Astrocyte (in vitro differentiated cells and primary cell): ENCODE results near the gene RPUSD3. TPM values are rescaled to one million over a fixed set of nuclear protein-coding genes. Genes with fewer than 3 reads are reported as not detected.
A peak's percentile ranks its signal among the peaks of the same experiment; 100 is the strongest.

Experiments used
- DNase-seq: peaks from one replicate; pipeline ENCODE4 v3.0.0-alpha.2; 2010; ENCODE audit warnings: low read depth
- FAIRE-seq: peaks from 2 replicates; lab custom pipeline; 2011; peaks lifted over from hg19 to GRCh38; lab: Jason Lieb, UNC
- H2AFZ ChIP-seq: 2 replicates; pipeline ENCODE4 v1.6.0; 2012; ENCODE audit warnings: low read depth, low read length, inconsistent platforms
- H3K27ac ChIP-seq: 2 replicates; pipeline ENCODE4 v1.5.1; 2011; ENCODE audit warnings: low read depth, low read length, inconsistent platforms
- H3K27me3 ChIP-seq: 2 replicates; pipeline ENCODE4 v1.6.0; 2011; ENCODE audit warnings: low read length, inconsistent platforms; ENCODE audit not compliant: insufficient read depth
- H3K36me3 ChIP-seq: 2 replicates; pipeline ENCODE4 v1.5.1; 2011; ENCODE audit warnings: low read length, inconsistent platforms; ENCODE audit not compliant: insufficient read depth
- H3K4me1 ChIP-seq: 2 replicates; pipeline ENCODE4 v1.5.1; 2011; ENCODE audit warnings: low read length, inconsistent platforms; ENCODE audit not compliant: insufficient read depth
- H3K4me2 ChIP-seq: 2 replicates; pipeline ENCODE4 v1.6.0; 2012; ENCODE audit warnings: low read length, inconsistent platforms
- H3K4me3 ChIP-seq: 2 replicates; pipeline ENCODE4 v1.5.1; 2011; ENCODE audit warnings: low read depth, mild to moderate bottlenecking, low read length, inconsistent platforms; ENCODE audit not compliant: insufficient read depth
- H3K79me2 ChIP-seq: 2 replicates; pipeline ENCODE4 v1.6.0; 2012; ENCODE audit warnings: mild to moderate bottlenecking, low read length, inconsistent platforms; ENCODE audit not compliant: insufficient read depth
- H3K9ac ChIP-seq: 2 replicates; pipeline ENCODE4 v1.6.0; 2012; ENCODE audit warnings: mild to moderate bottlenecking, low read length, inconsistent platforms
- H3K9me3 ChIP-seq: 2 replicates; pipeline ENCODE4 v1.5.1; 2012; ENCODE audit warnings: low read depth, mild to moderate bottlenecking, low read length, inconsistent platforms; ENCODE audit not compliant: insufficient read depth
- H4K20me1 ChIP-seq: 2 replicates; pipeline ENCODE4 v1.6.0; 2012; ENCODE audit warnings: low read length, inconsistent platforms; ENCODE audit not compliant: insufficient read depth
- H3K27ac Mint-ChIP-seq: one replicate; pipeline ENCODE4 v1.8.0; 2021; ENCODE audit warnings: mild to moderate bottlenecking, mixed read lengths; ENCODE audit not compliant: unreplicated experiment
- H3K27me3 Mint-ChIP-seq: one replicate; pipeline ENCODE4 v1.8.0; 2021; ENCODE audit warnings: low read depth, mixed read lengths; ENCODE audit not compliant: unreplicated experiment
- H3K36me3 Mint-ChIP-seq: one replicate; pipeline ENCODE4 v1.8.0; 2021; ENCODE audit warnings: low read depth, mixed read lengths; ENCODE audit not compliant: unreplicated experiment
- H3K4me1 Mint-ChIP-seq: one replicate; pipeline ENCODE4 v1.8.0; 2021; ENCODE audit warnings: low read depth, mixed read lengths; ENCODE audit not compliant: unreplicated experiment
- H3K4me3 Mint-ChIP-seq: one replicate; pipeline ENCODE4 v1.8.0; 2021; ENCODE audit warnings: mild to moderate bottlenecking, moderate library complexity, mixed read lengths; ENCODE audit not compliant: unreplicated experiment
- H3K9me3 Mint-ChIP-seq: one replicate; pipeline ENCODE4 v1.8.0; 2021; ENCODE audit warnings: mild to moderate bottlenecking, mixed read lengths; ENCODE audit not compliant: unreplicated experiment
- CTCF ChIP-seq: IDR thresholded peaks from 2 replicates; pipeline ENCODE4 v1.5.1; 2011; ENCODE audit warnings: low read depth, mild to moderate bottlenecking, inconsistent platforms, low read length, moderate library complexity; ENCODE audit not compliant: insufficient read depth
- EZH2 ChIP-seq: IDR thresholded peaks from 2 replicates; pipeline ENCODE4 v1.6.1; 2012; ENCODE audit warnings: mild to moderate bottlenecking, low read length, inconsistent platforms; ENCODE audit not compliant: insufficient read depth
- total RNA-seq: library from RNA; stranded (reverse); gene quantifications from 2 replicates; pipeline ENCODE4 v1.2.1, GENCODE V29; 2021

RPUSD3 gene
- total RNA-seq, 1 donor from 2014 or later, result 35.4 TPM

DNA sequence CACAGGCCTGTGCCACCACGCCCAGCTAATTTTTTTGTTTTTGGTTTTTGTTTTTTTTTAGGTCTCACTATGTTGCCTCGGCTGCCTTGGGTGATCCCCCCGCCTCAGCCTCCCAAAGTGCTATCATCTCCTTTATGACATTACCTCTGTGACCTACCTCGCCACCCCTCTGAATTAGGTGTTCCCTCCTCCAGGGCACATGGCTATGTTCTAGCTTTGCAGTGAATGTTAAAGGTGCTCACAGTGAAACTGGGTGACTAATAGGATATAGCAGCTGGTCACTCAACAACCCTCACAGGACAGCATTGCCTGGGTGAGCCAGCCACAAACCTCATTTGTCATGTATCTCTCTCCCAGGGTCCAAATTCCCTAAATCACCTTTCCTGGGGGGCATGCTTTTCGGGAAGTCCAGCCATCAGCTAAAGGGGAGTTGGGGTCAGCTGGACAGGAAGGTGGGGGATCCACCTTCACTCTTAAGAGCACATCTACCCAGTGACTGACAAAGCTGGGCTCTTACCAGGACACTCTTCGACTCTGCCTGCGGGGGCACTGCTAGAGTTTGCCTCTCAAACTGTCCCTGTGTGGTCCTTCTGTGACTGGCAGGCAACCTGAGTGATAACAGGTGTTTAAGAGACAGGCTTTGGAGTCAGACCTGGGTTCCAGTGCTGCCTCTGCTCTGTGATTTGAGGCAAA lies 35.3 kb downstream of the RPUSD3 start:
- H4K20me1 ChIP-seq, result peaks cover 44% of the 10 kb centered on the region
- H3K9me3 Mint-ChIP-seq, result no peaks in the 10 kb centered on the region
- peaks cover 15% of the 10 kb centered on the region for H3K4me1 ChIP-seq
- H3K9ac ChIP-seq, result peak overlapping the region; percentile 7
- peaks cover 35% of the 10 kb centered on the region for H3K36me3 ChIP-seq
- H3K36me3 Mint-ChIP-seq, result peaks cover 17% of the 10 kb centered on the region
- H3K27ac Mint-ChIP-seq, result peak overlapping the region; percentile 91
- no peaks in the 10 kb centered on the region for H3K27me3 Mint-ChIP-seq
- no peak overlapping the region for H3K27ac ChIP-seq
- no peaks in the 10 kb centered on the region for H3K27me3 ChIP-seq
- TF ChIP-seq EZH2, result no peak
- no peak for TF ChIP-seq CTCF
- H3K9me3 ChIP-seq, result no peaks in the 10 kb centered on the region
- H3K4me2 ChIP-seq, result peak overlapping the region; percentile 90
- H3K79me2 ChIP-seq, result peaks cover 14% of the 10 kb centered on the region
- H3K4me3 ChIP-seq, result no peak overlapping the region
- DNase-seq (no peak), FAIRE-seq (no peak)
- H2AFZ ChIP-seq, result no peak overlapping the region
- peaks cover 28% of the 10 kb centered on the region for H3K4me1 Mint-ChIP-seq
- no peak overlapping the region for H3K4me3 Mint-ChIP-seq

- H3K9me3 Mint-ChIP-seq, result no peaks in the 10 kb centered on the region
- H3K4me1 Mint-ChIP-seq, result peaks cover 31% of the 10 kb centered on the region
- FAIRE-seq, result no peak
- Histone ChIP-seq H3K4me2 (no peak overlapping the region), H3K36me3 (peaks cover 40% of the 10 kb centered on the region), H3K79me2 (peaks cover 15% of the 10 kb centered on the region), H3K4me1 (peaks cover 15% of the 10 kb centered on the region), H3K9ac (no peak overlapping the region), H3K27me3 (no peaks in the 10 kb centered on the region), H4K20me1 (peaks cover 49% of the 10 kb centered on the region), H3K9me3 (no peaks in the 10 kb centered on the region), H3K27ac (no peak overlapping the region), H3K4me3 (no peak overlapping the region), H2AFZ (no peak overlapping the region)
- H3K27ac Mint-ChIP-seq, result no peak overlapping the region
- no peaks in the 10 kb centered on the region for H3K27me3 Mint-ChIP-seq
- DNase-seq, result no peak
- H3K36me3 Mint-ChIP-seq, result peaks cover 22% of the 10 kb centered on the region
- H3K4me3 Mint-ChIP-seq, result no peak overlapping the region
- no peak for TF ChIP-seq EZH2
Measured at GRCh38 chr3:9807981-9808344, 35.8 kb downstream of the RPUSD3 start.

DNA sequence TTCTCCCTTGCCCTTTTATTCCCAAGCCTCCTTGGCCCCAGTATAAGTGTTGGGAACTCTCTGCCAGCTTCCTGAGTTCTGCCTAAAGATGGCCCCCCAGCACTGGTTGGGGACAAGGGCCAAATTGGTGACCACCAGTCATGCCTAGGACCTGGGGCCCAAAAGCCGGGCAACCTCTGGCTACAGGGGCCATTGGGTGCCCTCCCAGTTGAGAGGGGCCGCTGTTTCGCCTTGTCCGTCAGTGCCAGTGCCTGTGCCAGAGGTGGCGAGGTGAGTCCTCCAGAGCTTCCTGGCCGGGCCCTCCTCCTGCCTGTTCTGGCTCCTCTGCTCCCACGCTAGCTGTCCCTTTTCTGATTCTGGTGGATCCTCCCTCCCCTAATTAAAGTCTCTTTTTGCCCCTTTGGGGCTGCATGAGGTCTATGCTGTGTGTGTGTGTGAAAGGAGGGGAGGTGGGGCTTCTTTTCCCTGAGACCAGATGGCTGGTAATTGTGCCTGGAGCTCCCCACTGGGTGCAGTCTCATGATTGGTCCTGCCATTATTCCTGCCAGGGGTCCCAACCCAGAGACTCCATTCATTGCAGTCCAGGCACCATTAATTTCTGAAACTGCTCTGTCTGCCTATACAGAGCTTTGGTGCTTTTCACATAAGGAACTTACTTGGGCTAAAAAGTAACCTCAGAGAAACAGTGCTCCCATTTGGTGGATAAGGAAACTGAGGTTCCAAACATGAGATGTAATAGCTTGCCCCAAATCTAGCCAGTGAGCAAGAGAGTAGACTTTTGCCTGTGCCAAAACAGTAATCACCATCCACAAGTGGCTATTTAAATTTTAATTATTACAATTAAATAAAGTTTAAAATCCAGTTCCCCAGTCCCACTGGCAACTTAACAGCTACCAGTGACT lies 36.9 kb downstream of the RPUSD3 start:
- no peaks in the 10 kb centered on the region for H3K27me3 ChIP-seq
- Mint-ChIP-seq H3K27ac (no peak overlapping the region), H3K4me3 (no peak overlapping the region), H3K9me3 (no peaks in the 10 kb centered on the region), H3K27me3 (no peaks in the 10 kb centered on the region), H3K36me3 (peaks cover 24% of the 10 kb centered on the region), H3K4me1 (peaks cover 31% of the 10 kb centered on the region)
- peaks cover 49% of the 10 kb centered on the region for H4K20me1 ChIP-seq
- H3K27ac ChIP-seq, result no peak overlapping the region
- FAIRE-seq (no peak), DNase-seq (no peak)
- H3K4me2 ChIP-seq, result no peak overlapping the region
- H2AFZ ChIP-seq, result no peak overlapping the region
- H3K36me3 ChIP-seq, result peaks cover 40% of the 10 kb centered on the region
- TF ChIP-seq CTCF (no peak), EZH2 (no peak)
- no peak overlapping the region for H3K4me3 ChIP-seq
- H3K9ac ChIP-seq, result no peak overlapping the region
- no peaks in the 10 kb centered on the region for H3K9me3 ChIP-seq
- peaks cover 15% of the 10 kb centered on the region for H3K79me2 ChIP-seq
- peaks cover 15% of the 10 kb centered on the region for H3K4me1 ChIP-seq
